Keratinocyte (primary cell): ENCODE measurements around the gene LHFPL6.

Experiments
- EZH2 ChIP-seq: IDR thresholded peaks from one replicate; pipeline ENCODE4 v1.6.1; 2012; ENCODE audit warnings: inconsistent platforms, mild to moderate bottlenecking, low read length, moderate library complexity
- TF ChIP-seq, protein P1 (sequence below), 3 experiments: IDR thresholded peaks in 1 of 3; conservative IDR thresholded peaks in 1 of 3; optimal IDR thresholded peaks in 1 of 3; 2 replicates in 2 of 3; 3 replicates in 1 of 3; pipeline versions ENCODE3 to v1.5.1; 2011; ENCODE audit warnings: low read length in 3 of 3, mild to moderate bottlenecking in 3 of 3, moderate library complexity in 2 of 3, control low read depth in 1 of 3, inconsistent platforms in 1 of 3; ENCODE audit not compliant: insufficient read depth in 2 of 3; ENCODE audit errors: extremely low read depth in 1 of 3

DNA sequence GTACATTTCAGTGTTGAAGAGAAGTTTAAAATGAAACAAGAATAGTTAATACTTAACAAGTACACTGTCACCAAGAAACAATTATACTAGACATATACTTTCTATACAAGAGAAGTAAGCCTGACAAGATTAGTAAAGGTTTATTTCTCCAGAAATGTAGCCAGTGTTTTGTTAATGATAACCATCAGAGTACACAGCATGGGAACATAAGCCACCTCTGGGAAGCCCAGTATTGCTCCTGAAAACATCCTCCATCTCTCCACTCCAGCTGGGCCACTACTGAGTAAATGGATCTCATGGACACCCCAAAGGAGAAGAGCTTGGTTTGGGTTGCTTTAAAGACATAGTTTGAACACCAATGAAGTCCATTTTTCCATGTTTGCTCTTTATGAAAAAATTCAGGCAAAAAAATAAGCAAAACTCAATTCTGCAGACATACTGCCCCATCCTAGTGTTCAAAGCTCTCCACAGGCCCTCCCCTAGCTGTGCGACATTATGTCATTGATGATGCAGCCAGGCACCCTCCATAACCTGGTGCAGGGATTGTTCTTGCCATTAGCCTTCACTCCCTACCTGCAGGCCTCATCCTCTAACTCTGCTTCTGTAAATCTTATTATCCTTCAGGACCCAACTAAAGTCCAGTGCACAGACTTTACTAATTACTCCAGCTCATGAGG, 61.9 kb downstream of the LHFPL6 start:
- TF ChIP-seq, protein P1, sequence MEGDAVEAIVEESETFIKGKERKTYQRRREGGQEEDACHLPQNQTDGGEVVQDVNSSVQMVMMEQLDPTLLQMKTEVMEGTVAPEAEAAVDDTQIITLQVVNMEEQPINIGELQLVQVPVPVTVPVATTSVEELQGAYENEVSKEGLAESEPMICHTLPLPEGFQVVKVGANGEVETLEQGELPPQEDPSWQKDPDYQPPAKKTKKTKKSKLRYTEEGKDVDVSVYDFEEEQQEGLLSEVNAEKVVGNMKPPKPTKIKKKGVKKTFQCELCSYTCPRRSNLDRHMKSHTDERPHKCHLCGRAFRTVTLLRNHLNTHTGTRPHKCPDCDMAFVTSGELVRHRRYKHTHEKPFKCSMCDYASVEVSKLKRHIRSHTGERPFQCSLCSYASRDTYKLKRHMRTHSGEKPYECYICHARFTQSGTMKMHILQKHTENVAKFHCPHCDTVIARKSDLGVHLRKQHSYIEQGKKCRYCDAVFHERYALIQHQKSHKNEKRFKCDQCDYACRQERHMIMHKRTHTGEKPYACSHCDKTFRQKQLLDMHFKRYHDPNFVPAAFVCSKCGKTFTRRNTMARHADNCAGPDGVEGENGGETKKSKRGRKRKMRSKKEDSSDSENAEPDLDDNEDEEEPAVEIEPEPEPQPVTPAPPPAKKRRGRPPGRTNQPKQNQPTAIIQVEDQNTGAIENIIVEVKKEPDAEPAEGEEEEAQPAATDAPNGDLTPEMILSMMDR (optimal IDR thresholded peaks at IDR 0.05 in 1 of 3, IDR thresholded peaks at IDR 0.05 in 1 of 3, conservative IDR thresholded peaks at IDR 0.05 in 1 of 3; ENCODE audit: extremely low read depth in 1 of 3, insufficient read depth in 2 of 3, low read length in 3 of 3): no peak
- TF ChIP-seq EZH2: no peak
